ACC112 (cell line): Measurements from ENCODE around the gene SGF29.
A peak's percentile ranks its signal among the peaks of the same experiment; 100 is the strongest.
"Not testable (repeated sequence)": the region's sequence is repeated elsewhere in the genome, so short reads cannot be mapped to it uniquely, and the experiment has no call there.

Experiments
- H2AFZ ChIP-seq: fragments of 200-600 bp; sonication (generic); one replicate; pipeline ENCODE4 v1.6.0; 2017; ENCODE audit warnings: antibody characterized with exemption, low read length; ENCODE audit not compliant: unreplicated experiment
- H3K27ac ChIP-seq: fragments of 200-600 bp; sonication (generic); 2 replicates; pipeline ENCODE4 v1.5.1; 2014; ENCODE audit warnings: low read depth, mild to moderate bottlenecking, antibody characterized with exemption, low read length, moderate library complexity
- H3K27me3 ChIP-seq: fragments of 200-600 bp; sonication (generic); 2 replicates; pipeline ENCODE4 v1.6.1; 2014; ENCODE audit warnings: mild to moderate bottlenecking, antibody characterized with exemption, low read length, moderate library complexity, mixed read lengths; ENCODE audit not compliant: insufficient read depth
- H3K36me3 ChIP-seq: fragments of 200-600 bp; sonication (generic); 2 replicates; pipeline ENCODE4 v1.6.1; 2016; ENCODE audit warnings: mild to moderate bottlenecking, antibody characterized with exemption, low read length, moderate library complexity, mixed read lengths; ENCODE audit not compliant: insufficient read depth
- H3K4me1 ChIP-seq: fragments of 200-600 bp; sonication (generic); one replicate; pipeline ENCODE4 v1.6.1; 2016; ENCODE audit warnings: low read length, mixed read lengths; ENCODE audit not compliant: insufficient read depth, unreplicated experiment, control insufficient read depth
- H3K4me3 ChIP-seq: fragments of 200-600 bp; sonication (generic); 2 replicates; pipeline ENCODE4 v1.5.1; 2014; ENCODE audit warnings: mild to moderate bottlenecking, low read depth, low read length
- H3K79me2 ChIP-seq: fragments of 200-600 bp; sonication (generic); one replicate; pipeline ENCODE4 v1.6.0; 2016; ENCODE audit warnings: low read length; ENCODE audit not compliant: control insufficient read depth, unreplicated experiment, insufficient read depth

SGF29 gene

DNA sequence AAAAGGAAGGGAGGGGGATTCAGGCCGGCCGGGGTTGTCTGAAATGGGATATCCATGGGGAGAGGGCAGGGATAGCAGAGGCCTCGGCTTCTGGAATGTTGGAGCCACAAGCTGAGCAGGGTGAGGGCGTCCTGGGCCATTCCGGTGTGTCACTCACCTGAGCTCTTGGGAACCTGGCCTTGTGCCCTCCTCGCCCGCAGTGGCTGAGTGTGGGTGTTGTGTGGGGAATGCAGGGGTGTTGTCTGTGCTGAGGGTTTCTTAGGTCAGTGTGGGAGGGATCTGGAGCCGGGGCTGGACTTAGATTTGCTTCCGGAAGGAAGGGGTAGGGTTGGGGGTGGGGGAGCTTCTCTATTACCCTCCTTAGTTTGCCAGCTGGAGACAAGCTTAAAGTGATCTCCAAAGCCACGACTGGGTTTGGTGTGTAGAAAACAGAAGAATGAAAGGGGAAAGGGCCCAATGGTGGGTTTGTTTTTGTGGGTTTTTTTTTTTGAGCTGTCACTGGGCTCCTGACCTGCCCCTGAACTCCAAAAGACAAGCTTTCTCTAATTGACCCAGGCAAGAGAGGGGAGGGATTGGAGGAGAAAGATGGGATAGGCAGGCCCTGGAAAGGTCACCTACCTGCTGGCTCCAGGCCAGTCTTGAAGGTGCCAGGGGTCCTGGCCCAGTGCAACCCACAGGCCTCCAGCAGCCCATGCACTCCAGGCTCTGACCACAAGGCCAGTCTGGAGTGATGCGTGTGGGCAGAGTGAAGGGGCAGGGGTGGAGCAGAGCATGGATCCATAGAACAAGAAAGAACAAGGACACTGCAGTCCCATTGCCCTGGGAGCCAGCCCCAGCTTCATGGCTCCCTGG is 43.3 kb downstream of the SGF29 start, which contains the start of gene SULT1A2:
Gene SULT1A2 (minus strand): TSS at position 211 of the 852 bp plus-strand sequence. CDS start 1,120 bp downstream, outside the sequence.
- Histone ChIP-seq H3K36me3 (no peaks in the 10 kb centered on the region), H3K4me1 (peaks cover 4% of the 10 kb centered on the region), H3K4me3 (no peak within 1 kb of the TSS), H3K27ac (no peak within 1 kb of the TSS), H3K79me2 (no peaks in the 10 kb centered on the region), H3K27me3 (no peaks in the 10 kb centered on the region), H2AFZ (peak within 1 kb of the TSS; percentile 14)

DNA sequence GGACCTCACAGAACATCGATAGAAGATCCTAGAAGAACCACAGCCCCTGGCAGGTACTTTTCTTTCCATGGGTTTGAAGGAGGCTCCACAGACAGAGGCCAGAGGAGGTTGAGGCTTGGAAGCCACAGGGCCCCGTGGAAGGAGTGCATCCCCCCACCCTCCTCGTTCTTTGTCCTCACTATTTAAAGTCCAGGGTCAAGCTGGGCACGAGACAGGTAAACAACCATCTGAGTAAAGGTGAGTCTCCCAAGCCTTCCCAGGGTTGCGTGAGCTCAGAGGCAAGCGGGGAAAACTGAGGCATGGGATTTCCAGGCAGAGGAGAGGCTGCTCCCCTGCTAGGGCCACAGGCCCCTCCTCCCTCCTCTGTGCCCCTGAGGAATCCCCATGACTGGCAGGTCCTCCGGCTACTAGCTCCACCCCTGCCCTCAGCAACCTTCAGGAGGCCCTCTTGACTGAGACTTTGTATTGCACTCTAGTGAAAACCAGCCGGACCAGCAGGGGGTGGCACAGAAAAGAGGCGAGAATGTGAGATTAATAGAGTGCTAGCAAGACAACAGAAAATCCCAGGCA is 44.1 kb downstream of the SGF29 start:
- Histone ChIP-seq H3K4me1 (peaks cover 4% of the 10 kb centered on the region), H2AFZ (no peak overlapping the region), H3K27me3 (no peaks in the 10 kb centered on the region), H3K27ac (no peak overlapping the region), H3K36me3 (no peaks in the 10 kb centered on the region), H3K4me3 (no peak overlapping the region), H3K79me2 (no peaks in the 10 kb centered on the region)

DNA sequence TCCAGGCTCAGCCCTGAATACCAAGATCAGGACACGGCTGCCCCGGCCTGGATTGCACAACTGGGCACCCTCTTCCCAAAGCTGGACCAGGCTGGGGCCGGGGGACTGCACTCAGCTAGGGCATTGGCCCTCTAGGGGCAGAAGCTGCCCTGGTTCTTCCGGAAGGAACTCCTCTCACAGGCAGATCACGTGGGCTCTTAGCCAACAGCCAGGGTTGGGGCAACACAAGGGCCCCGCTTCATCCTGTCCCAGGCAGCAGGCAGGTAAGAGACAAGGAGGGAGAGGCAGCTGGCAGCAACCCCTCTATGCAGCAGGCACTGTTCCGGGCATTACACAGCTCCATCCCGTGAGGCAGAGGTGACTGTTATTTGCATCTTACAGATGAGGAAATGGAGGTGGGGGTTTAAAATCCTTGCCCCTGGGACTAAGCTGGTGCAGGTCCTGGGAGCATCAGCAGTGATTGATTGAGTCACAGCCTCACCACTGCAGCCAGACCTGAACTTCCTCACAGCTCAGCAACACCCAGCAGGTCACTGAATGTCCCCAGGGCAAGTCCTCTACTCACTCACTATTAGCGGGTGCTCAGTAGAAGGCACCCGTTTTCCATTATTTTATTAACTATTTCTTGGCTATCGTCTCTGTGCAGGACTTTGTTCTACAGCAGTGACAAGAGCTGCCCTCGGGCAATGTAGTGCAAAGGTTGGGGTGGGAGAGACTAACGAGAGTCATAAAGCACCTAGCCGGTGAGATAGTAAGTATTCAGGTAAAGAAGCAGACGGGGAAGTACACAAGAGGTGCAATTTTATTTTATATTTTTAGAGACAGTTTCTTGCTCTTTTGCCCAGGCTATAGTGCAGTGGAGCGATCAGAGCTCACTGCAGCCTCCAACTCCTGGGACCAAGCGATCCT is 45.9 kb downstream of the SGF29 start:
- not testable (repeated sequence) for H3K27me3 ChIP-seq

DNA sequence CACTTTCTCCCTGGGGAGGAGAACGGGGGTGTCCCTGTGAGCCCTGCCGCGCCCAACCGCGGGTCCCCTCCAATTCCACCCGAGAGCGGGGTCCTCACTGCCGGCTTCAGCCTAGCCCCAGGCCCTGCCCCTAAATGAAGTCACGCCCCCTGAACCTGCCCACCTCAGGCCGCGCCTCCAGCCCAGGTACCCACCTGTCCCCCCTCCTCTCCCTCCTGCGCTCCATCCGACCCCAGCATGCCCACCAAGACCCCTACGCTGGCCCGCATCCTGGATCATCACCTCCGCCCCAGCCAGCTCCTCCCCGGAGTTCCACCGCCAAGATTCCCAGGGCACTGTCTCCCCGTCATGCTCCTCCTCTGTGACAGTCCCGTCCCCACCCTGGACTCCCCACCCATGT is 47.2 kb downstream of the SGF29 start:
- not testable (repeated sequence) for H3K79me2 ChIP-seq, H3K27me3 ChIP-seq, H3K27ac ChIP-seq, H3K36me3 ChIP-seq, H2AFZ ChIP-seq, H3K4me1 ChIP-seq, H3K4me3 ChIP-seq

More for the DNA sequence above, 45.9 kb downstream of the SGF29 start:
- H3K27ac ChIP-seq, H3K4me1 ChIP-seq, H3K79me2 ChIP-seq, H3K4me3 ChIP-seq, H2AFZ ChIP-seq, H3K36me3 ChIP-seq: not testable (repeated sequence)

DNA sequence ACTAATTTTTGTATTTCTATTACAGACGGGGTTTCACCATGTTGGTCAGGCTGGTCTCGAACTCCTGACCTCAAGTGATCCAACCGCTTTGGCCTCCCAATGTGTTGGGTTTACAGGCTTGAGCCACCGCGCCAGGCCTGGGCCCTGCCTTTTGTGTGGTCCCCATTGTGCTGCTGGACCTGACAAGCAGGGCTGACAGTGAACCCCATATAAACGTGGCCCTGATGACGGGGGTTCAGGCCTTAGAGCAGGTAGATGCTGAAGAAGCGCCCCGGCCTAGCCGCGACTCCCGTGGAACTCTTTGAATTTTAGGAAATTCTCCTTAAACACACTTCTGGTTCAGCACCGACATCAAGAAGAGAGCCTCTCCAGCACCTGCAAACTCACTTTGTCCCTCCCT is 47.9 kb downstream of the SGF29 start:
- H3K4me1 ChIP-seq, H3K27me3 ChIP-seq, H3K79me2 ChIP-seq, H3K36me3 ChIP-seq, H3K4me3 ChIP-seq, H2AFZ ChIP-seq, H3K27ac ChIP-seq: not testable (repeated sequence)

DNA sequence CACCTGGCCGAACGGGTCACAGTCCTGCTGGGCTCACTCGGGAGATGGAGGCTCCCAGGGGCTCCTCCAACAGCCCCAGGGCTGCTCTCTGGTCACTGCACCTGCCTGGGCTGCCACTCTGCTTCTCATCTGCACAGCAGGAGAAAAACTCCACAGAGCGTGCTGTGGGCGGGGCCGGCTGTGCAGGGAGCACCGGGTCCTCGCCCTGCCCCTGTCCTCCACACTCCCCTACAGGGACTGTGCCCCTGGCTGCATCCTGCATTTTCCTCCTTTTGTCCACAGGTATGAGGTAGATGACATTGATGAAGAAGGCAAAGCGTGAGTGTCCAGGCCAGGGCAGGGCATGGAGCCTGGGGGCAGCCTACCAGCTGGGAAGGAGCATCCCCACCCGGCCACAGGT is 48.3 kb downstream of the SGF29 start:
- H3K27me3 ChIP-seq, H3K36me3 ChIP-seq, H3K27ac ChIP-seq, H3K4me1 ChIP-seq, H2AFZ ChIP-seq, H3K4me3 ChIP-seq, H3K79me2 ChIP-seq: not testable (repeated sequence)

DNA sequence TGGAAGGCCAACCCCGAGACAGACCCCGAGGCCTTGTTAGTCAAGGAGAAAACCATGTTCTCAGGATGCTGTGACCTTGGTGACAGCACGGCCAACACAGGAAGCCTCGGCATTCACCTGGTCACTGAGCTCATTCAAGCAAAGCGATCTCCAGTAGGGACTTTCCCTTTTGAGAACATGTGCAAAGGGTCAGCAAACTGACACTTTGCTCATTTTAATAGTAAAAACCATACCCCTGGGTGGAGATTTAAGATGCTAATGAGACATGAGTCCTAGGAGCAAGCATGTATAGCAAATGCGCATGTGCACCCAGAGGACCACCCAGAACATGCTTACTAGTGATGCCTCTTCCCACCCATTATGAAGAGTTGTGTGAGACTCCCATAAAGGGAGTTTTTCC is 48.8 kb downstream of the SGF29 start:
- Histone ChIP-seq H3K27ac (no peak overlapping the region), H3K79me2 (no peaks in the 10 kb centered on the region), H2AFZ (no peak overlapping the region), H3K4me3 (no peak overlapping the region), H3K36me3 (no peaks in the 10 kb centered on the region), H3K4me1 (no peaks in the 10 kb centered on the region), H3K27me3 (no peaks in the 10 kb centered on the region)

DNA sequence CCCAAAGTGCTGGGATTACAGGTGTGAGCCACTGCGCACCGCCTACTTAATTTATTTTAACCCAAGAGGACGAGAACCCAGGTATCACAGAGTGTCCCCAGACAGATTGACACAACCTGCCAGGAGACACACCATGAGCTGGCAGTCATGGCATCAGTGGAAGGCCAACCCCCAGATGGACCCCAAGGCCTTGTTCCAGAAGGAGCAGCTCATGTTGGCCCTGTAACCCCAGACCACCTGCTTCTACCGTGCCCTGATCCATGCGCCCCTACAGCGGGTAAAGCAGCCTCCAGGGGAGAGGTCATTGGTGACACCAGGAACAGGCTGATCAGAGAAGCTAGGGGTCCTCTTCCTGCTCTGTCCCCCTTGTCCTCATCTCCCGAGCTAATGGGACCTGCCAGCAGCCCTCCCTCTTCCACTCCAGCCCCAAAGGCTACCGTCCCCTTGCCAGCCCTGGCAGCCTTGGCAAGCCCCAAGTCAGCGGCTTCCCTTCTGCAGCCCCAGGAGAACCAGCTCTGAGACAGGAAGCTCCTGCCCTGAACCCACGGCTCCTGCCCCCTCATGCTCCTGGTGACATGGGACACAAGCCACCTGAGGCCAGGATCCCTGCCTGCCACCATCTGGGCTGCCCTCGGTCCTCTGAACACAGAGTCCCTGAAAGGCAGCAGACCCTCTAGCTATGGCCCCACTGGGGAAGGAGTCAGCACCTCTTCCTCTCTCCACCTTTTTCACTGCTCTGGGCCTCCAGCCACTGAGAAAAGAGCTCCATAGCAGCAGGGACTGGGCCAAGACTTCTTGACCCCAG is 49.9 kb downstream of the SGF29 start:
- no peaks in the 10 kb centered on the region for H3K79me2 ChIP-seq
- no peaks in the 10 kb centered on the region for H3K27me3 ChIP-seq
- H3K27ac ChIP-seq: no peak overlapping the region
- no peak overlapping the region for H3K4me3 ChIP-seq
- no peaks in the 10 kb centered on the region for H3K4me1 ChIP-seq
- no peak overlapping the region for H2AFZ ChIP-seq
- no peaks in the 10 kb centered on the region for H3K36me3 ChIP-seq

DNA sequence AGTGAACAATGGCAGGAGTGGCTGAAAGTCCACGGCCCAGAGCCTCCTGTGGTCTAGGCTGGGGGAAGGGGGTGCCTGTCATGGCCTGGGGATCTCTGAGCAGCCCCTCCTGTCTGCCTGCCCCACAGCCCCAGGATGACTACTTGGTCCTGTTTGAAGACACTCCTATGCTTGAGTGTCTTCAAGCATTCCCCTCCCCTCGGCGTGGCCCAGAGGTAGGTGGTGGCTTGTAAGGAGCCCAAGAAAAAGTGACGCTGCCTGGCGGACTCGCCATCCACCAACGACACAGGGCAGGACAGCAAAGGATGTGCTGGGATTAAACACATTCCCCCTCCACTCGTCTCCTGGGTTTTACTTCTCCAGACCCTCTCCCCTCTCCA is 50.5 kb downstream of the SGF29 start:
- no peaks in the 10 kb centered on the region for H3K79me2 ChIP-seq

More for the DNA sequence above, 50.5 kb downstream of the SGF29 start:
- no peak overlapping the region for H3K27ac ChIP-seq
- no peaks in the 10 kb centered on the region for H3K27me3 ChIP-seq
- H3K4me1 ChIP-seq: no peaks in the 10 kb centered on the region
- no peak overlapping the region for H2AFZ ChIP-seq
- no peak overlapping the region for H3K4me3 ChIP-seq
- H3K36me3 ChIP-seq: no peaks in the 10 kb centered on the region
